HepG2 (cell line): ENCODE results near the gene CKB. TPM values are rescaled to one million over a fixed set of nuclear protein-coding genes. Genes with fewer than 3 reads are reported as not detected.

ENCODE experiments used
- ATAC-seq: fragments of 200-7000 bp; cut with Tn5 transposase; 3 replicates; pipeline ENCODE4 v1.9.1; 2020; ENCODE audit warnings: mild to moderate bottlenecking, moderate library complexity
- BruUV-seq: library from RNA; stranded (reverse); fragments of 400-500 nt; replicated peaks from 2 replicates; lab custom pipeline; 2021; lab: Mats Ljungman, UMichigan
- CTCF ChIA-PET: fragments of 300-600 bp; formaldehyde crosslinking; extraction: SDS; loops from one replicate; lab custom pipeline; 2021; ENCODE audit warnings: low total read pairs, inconsistent platforms, low intra/inter-chr PET ratio; lab: Yijun Ruan, JAX
- POLR2A ChIA-PET: fragments of 350-600 bp; sonication (Branson Sonifier 250); formaldehyde crosslinking; loops from one replicate; lab custom pipeline; 2020; ENCODE audit warnings: antibody characterized with exemption, inconsistent platforms; lab: Yijun Ruan, JAX
- DNase-seq: peaks from one replicate; pipeline ENCODE4 v3.0.0-alpha.2; 2015; ENCODE audit warnings: low spot score
- FAIRE-seq: peaks from 3 replicates; lab custom pipeline; 2011; peaks lifted over from hg19 to GRCh38; lab: Jason Lieb, UNC
- H2AFZ ChIP-seq: one replicate; pipeline ENCODE4 v1.6.1; 2011; ENCODE audit warnings: low read length, inconsistent platforms
- H3K27ac ChIP-seq: fragments of 300-600 bp; 3 replicates; pipeline ENCODE4 v1.8.0; 2011; ENCODE audit warnings: mixed run types, mild to moderate bottlenecking, mixed read lengths, low read length, inconsistent platforms; ENCODE audit not compliant: insufficient read depth; ENCODE audit errors: extremely low read length
- H3K27me3 ChIP-seq, 2 experiments: fragments of 200-600 bp in 1 of 2; 2 replicates in 1 of 2; 3 replicates in 1 of 2; pipeline versions ENCODE4 v1.6.0 to v1.8.0; 2011; ENCODE audit warnings: low read length in 2 of 2, mild to moderate bottlenecking in 2 of 2, moderate library complexity in 2 of 2, inconsistent platforms in 1 of 2; ENCODE audit not compliant: insufficient read depth in 2 of 2, control insufficient read depth in 1 of 2
- H3K36me3 ChIP-seq, 2 experiments: fragments of 200-600 bp in 1 of 2; replicated peaks in 1 of 2; 2 replicates in 1 of 2; 3 replicates in 1 of 2; pipeline versions ENCODE4 v1.5.1 to v1.8.0; 2011; ENCODE audit warnings: low read length in 2 of 2, inconsistent platforms in 1 of 2; ENCODE audit not compliant: insufficient read depth in 2 of 2, control insufficient read depth in 1 of 2
- H3K4me1 ChIP-seq: 2 replicates; pipeline ENCODE4 v1.5.1; 2012; ENCODE audit warnings: low read length, inconsistent platforms; ENCODE audit not compliant: insufficient read depth
- H3K4me2 ChIP-seq: 2 replicates; pipeline ENCODE4 v1.6.0; 2011; ENCODE audit warnings: low read depth, low read length, inconsistent platforms
- H3K4me3 ChIP-seq, 3 experiments: fragments of 200-600 bp in 1 of 3; sonication (generic), shearing (Covaris generic) in 1 of 3; replicated peaks in 1 of 3; 2 replicates each; pipeline ENCODE4 v1.5.1; 2011 to 2016; ENCODE audit warnings: low read length in 3 of 3, inconsistent platforms in 2 of 3, low read depth in 2 of 3, mild to moderate bottlenecking in 2 of 3, control low read depth in 1 of 3, mixed read lengths in 1 of 3; ENCODE audit not compliant: insufficient read depth in 1 of 3
- H3K79me2 ChIP-seq: one replicate; pipeline ENCODE4 v1.6.1; 2011; ENCODE audit warnings: low read length, inconsistent platforms; ENCODE audit not compliant: insufficient read depth
- H3K9ac ChIP-seq: 2 replicates; pipeline ENCODE4 v1.6.0; 2011; ENCODE audit warnings: mild to moderate bottlenecking, low read depth, low read length, inconsistent platforms; ENCODE audit not compliant: insufficient read depth
- H3K9me3 ChIP-seq: 2 replicates; pipeline ENCODE4 v1.5.1; 2012; ENCODE audit warnings: mild to moderate bottlenecking, low read length
- H4K20me1 ChIP-seq: 2 replicates; pipeline ENCODE4 v1.6.0; 2011; ENCODE audit warnings: inconsistent platforms, mild to moderate bottlenecking, low read length, moderate library complexity; ENCODE audit not compliant: insufficient read depth
- IRF2 ChIP-seq: IDR thresholded peaks from 2 replicates; pipeline ENCODE4 v1.6.1; 2018; ENCODE audit warnings: missing genetic modification reagents, missing compliant biosample characterization
- RBFOX2 ChIP-seq: fragments of 200-400 bp; formaldehyde crosslinking; IDR thresholded peaks from 2 replicates; pipeline ENCODE4 v1.6.1; 2017; ENCODE audit warnings: low read depth, mild to moderate bottlenecking, low read length
- TP53 ChIP-seq: sonication (generic); formaldehyde crosslinking; conservative IDR thresholded peaks from 2 replicates; pipeline ENCODE4 v1.4.0; 2020; ENCODE audit warnings: missing genetic modification reagents
- ZNF335 ChIP-seq: sonication (generic); formaldehyde crosslinking; IDR thresholded peaks from 2 replicates; pipeline ENCODE4 v1.4.0; 2020; ENCODE audit warnings: missing genetic modification reagents
- WGBS: methylation state at CpG from one replicate; pipeline ENCODE4 v1.1.6; 2017; ENCODE audit warnings: low lambda C conversion rate; 5-methylcytosine and 5-hydroxymethylcytosine counted together
- in situ Hi-C: cut with HindIII; loops from 2 replicates; pipeline ENCODE4 v1.10.0; 2017; ENCODE audit warnings: low pct_unique_long_range_greater_than_20kb; ENCODE audit not compliant: extremely low pct_ligation_motif_present
- intact Hi-C: fragments of 100-400 bp; cut with micrococcal nuclease; formaldehyde crosslinking; loops from one replicate; pipeline ENCODE4 v1.10.0; 2022; ENCODE audit not compliant: unreplicated experiment
- polyA plus RNA-seq, 8 experiments: library from polyadenylated mRNA; depleted of rRNA in 3 of 8; stranded (reverse) in 7 of 8; unstranded in 1 of 8; fragments of >200 nt; fragmentation: Illumina TruSeq in 4 of 8; extraction: Trizol in 4 of 8; gene quantifications; 2 replicates each; pipeline versions ENCODE4 v1.2.1 to v1.2.3, GENCODE V29; 2011 to 2016; ENCODE audit warnings: low read depth in 4 of 8, missing spikeins in 1 of 8, mixed read lengths in 1 of 8; ENCODE audit not compliant: insufficient read depth in 1 of 8
- total RNA-seq, 5 experiments: library from RNA; depleted of rRNA; stranded (reverse); fragments of >200 nt; fragmentation: Illumina TruSeq; extraction: Trizol; gene quantifications; 2 replicates each; pipeline ENCODE4 v1.2.3, GENCODE V29; 2016; ENCODE audit warnings: low read depth in 1 of 5

The CKB gene
- total and polyA plus RNA-seq, 2 of the 13 experiments (the other 11 are each of a cell fraction or from before 2014, with no cell fraction given) = 82.3 to 217 TPM

GRCh38 chr14:103559766-103560165 is 37.1 kb upstream of the CKB start (continued):
- no peak for TF ChIP-seq IRF2 (CRISPR knock-in tag)

GRCh38 chr14:103558071-103558882 is 35.6 kb upstream of the CKB start:
- Histone ChIP-seq H3K4me3 (no peak overlapping the region), H4K20me1 (peaks cover 14% of the 10 kb centered on the region; the same call in 1 of the 2 replicates), H3K27ac (no peak overlapping the region), H3K27me3 (peaks cover 0 to under 1% of the 10 kb centered on the region in 2 experiments; a peak in 1 of 5 replicates), H3K79me2 (peaks cover 54% of the 10 kb centered on the region), H2AFZ (no peak overlapping the region), H3K9me3 (no peaks in the 10 kb centered on the region), H3K4me1 (peaks cover 36% of the 10 kb centered on the region), H3K36me3 (peaks cover 6 to 26% of the 10 kb centered on the region in 2 experiments; a peak in 3 of 5 replicates), H3K4me2 (no peak overlapping the region), H3K9ac (no peak overlapping the region)
- intact Hi-C loops (no loop called here), in situ Hi-C loops (no loop called here)
- POLR2A ChIA-PET = interaction anchor here (0.9 kb wide), 1 partner anchor 30 kb away, joined by 5 read pairs; the partner anchor contains the start of gene TRMT61A
- TF ChIP-seq RBFOX2 (0 out of 2 replicates have a peak, but pooled peaks have one; percentile 24), ZNF335 (CRISPR knock-in tag) (no peak), TP53 (CRISPR knock-in tag) (no peak)
- DNase-seq (no peak), FAIRE-seq (no peak), ATAC-seq (no peak)
- no TSS peak for BruUV-seq
- CTCF ChIA-PET = no interaction called here
- 95% methylated on average over 16 of the region's 16 CpGs for WGBS
